Skeletal muscle tissue (tissue), 4 donors: ENCODE measurements around the gene CYBC1. TPM values are rescaled to one million over a fixed set of nuclear protein-coding genes. Genes with fewer than 3 reads are reported as not detected.
A peak's percentile ranks its signal among the peaks of the same experiment; 100 is the strongest.

Experiments used
- H3K27ac ChIP-seq: one replicate; pipeline ENCODE4 v1.7.0; 2013; ENCODE audit warnings: mild to moderate bottlenecking, low read depth, low read length, inconsistent platforms
- H3K27me3 ChIP-seq, 3 donors: one replicate each; pipeline ENCODE4 v1.7.0; 2013; ENCODE audit warnings: low read length in 3 of 3; ENCODE audit not compliant: control insufficient read depth in 3 of 3, insufficient read depth in 3 of 3
- H3K36me3 ChIP-seq, 3 donors: one replicate each; pipeline ENCODE4 v1.7.0; 2013; ENCODE audit warnings: low read length in 3 of 3; ENCODE audit not compliant: control insufficient read depth in 3 of 3, insufficient read depth in 3 of 3
- H3K4me1 ChIP-seq, 3 donors: one replicate each; pipeline ENCODE4 v1.7.0; 2013; ENCODE audit warnings: low read length in 3 of 3, mild to moderate bottlenecking in 3 of 3; ENCODE audit not compliant: control insufficient read depth in 3 of 3, insufficient read depth in 3 of 3
- H3K4me3 ChIP-seq, 3 donors: one replicate each; pipeline ENCODE4 v1.7.0; 2013; ENCODE audit warnings: low read length in 3 of 3
- H3K9ac ChIP-seq, 3 donors: one replicate each; pipeline ENCODE4 v1.7.0; 2013; ENCODE audit warnings: low read length in 3 of 3, mild to moderate bottlenecking in 3 of 3, moderate library complexity in 2 of 3, low read depth in 1 of 3
- H3K9me3 ChIP-seq, 3 donors: one replicate each; pipeline ENCODE4 v1.7.0; 2013; ENCODE audit warnings: low read length in 3 of 3; ENCODE audit not compliant: control insufficient read depth in 3 of 3
- total RNA-seq: library from RNA; depleted of rRNA; stranded (reverse); fragments of >200 nt; gene quantifications from one replicate; pipeline ENCODE4 v1.2.3, GENCODE V29; 2014
- donor health status: Osteomylitis.

The CYBC1 gene
- total RNA-seq, 1 donor from 2014 or later = 15.1 TPM

DNA sequence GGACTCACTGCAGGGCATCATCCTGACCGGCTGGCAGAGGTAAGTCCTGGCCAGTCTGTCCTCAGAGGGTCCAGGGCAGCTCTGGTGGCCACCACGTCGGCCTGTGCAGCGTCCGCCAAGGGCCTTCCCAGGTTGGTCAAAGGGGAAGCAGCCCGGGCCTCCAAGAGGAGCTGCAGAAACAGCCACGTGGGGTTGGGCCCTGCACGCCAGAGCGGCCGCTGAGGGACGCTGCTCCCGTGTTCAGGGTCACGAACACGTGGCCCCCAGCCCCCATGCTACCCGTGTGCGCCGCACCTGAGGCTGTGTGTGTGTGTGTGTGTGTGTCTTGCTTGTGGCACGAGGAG is 13.3 kb downstream of the CYBC1 start:
- Histone ChIP-seq H3K4me3 (no peak overlapping the region), H3K4me1 (no peaks in the 10 kb centered on the region), H3K36me3 (peaks cover 18 to 41% (median 27%) of the 10 kb centered on the region in 3 donors), H3K27ac (no peak overlapping the region), H3K9ac (no peak overlapping the region), H3K27me3 (no peaks in the 10 kb centered on the region), H3K9me3 (no peaks in the 10 kb centered on the region)

DNA sequence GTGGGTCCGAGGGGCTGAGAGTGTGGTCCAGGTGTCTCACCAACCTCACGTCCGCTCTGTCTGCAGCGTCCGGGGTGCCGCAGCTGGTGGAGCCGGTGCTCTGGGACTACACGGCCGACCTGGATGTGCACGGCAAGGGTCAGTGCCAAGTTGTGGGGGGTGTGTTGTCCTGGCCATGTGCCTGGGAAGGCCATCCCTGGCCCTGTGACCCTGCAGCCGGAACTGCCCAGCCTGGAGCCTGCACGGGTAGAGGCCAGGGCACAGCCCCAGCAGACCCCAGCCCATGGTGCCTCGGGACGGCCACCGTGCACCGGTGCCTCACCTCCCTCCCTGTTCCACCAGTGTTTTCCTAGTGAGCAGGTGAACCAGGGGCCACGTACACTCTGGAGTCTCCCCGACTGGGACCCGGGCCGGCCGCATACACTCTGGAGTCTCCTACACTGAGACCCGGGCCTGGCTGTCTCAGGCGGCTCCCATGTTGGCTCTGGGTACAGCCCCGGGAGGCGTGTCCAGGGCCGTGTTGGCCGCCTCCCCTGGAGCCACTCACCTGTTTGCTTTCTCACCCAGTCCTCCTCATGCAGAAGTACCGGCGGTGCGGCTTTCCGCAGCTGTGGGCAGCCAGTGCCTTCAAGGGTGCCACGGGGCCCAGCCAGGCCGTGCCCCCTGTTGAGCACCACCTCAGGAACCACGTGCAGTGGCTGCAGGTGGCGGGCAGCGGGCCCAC is 13.8 kb downstream of the CYBC1 start:
- H3K9me3 ChIP-seq = no peaks in the 10 kb centered on the region
- H3K4me1 ChIP-seq = no peaks in the 10 kb centered on the region
- peaks cover 18 to 40% (median 29%) of the 10 kb centered on the region in 3 donors for H3K36me3 ChIP-seq

DNA sequence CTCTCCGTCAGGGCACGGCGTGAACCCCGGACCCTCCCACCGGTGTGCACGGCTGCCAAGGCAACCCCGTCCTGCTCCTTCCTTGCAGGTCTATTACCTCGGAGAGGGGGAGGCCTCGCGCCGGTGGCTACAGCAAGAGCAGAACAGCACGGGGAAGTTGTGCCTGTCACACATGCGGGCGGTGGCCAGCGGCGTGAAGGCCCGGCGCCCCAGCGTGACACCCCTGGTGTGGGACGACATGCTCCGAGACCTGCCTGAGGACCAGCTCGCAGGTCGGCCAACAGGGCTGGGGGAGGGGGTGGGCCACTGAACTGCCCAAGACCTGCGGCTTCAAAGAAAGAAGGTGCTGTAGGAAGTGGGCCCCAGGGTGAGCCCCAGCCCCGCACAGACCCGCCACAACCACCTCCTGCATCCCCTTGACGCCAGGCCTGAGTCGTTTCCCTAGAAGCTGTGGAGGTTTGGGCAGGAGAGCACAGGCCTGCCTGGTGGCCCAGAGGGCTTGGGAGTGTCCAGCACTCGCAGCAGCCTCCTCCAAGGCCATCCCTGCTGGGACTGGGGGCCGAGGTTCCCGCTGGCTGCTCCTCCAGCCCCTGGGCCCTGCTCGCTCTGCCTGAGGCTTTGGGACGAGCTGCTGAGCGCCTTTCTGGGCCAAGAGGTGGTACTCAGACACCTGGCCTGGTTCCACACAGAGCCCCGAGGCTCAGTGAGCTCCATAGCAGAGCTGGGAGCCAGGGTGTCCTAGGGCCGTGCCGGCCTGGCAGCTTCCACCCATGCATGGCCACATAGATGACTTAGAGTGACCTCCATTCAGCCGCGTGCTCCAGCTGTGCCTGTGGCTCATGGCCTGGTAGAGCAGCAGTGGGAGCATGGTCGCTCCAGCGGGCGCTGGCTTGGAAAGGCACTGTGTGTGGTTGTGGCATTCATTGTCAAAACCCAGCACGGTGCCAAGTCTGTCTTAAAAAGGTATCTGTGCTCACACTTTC is 14.7 kb downstream of the CYBC1 start:
- H3K4me3 ChIP-seq = no peak overlapping the region
- no peaks in the 10 kb centered on the region for H3K9me3 ChIP-seq
- no peak overlapping the region for H3K27ac ChIP-seq
- H3K4me1 ChIP-seq = no peaks in the 10 kb centered on the region
- no peaks in the 10 kb centered on the region for H3K27me3 ChIP-seq
- no peak overlapping the region for H3K9ac ChIP-seq
- H3K36me3 ChIP-seq = peaks cover 20 to 39% (median 31%) of the 10 kb centered on the region in 3 donors

More for the DNA sequence above, 13.8 kb downstream of the CYBC1 start:
- Histone ChIP-seq H3K4me3 (no peak overlapping the region), H3K9ac (peak overlapping the region in 1 of 3 donors; percentile 25), H3K27ac (no peak overlapping the region), H3K27me3 (no peaks in the 10 kb centered on the region)

DNA sequence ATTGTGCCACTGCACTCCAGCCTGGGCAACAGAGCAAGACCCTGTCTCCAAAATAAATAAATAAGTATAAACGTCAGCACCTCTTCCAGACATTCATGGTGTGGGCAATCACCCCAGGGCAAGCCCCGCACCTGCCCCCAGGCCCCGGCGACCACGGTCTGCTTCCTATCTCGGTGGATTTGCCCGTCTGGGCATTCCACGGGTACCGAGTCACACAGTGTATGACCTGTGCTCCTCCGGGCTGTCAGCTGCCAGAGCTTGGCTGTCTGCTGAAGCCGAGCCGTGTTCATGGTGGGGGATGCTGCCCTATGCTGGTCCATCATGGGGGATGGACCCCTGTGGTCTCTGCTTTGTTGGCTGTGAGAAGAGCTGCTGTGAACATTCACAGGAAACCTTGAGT is 15.4 kb downstream of the CYBC1 start:
- H3K4me1 ChIP-seq = no peaks in the 10 kb centered on the region
- no peak overlapping the region for H3K27ac ChIP-seq
- no peak overlapping the region for H3K4me3 ChIP-seq
- H3K36me3 ChIP-seq = peaks cover 20 to 41% (median 32%) of the 10 kb centered on the region in 3 donors
- H3K9ac ChIP-seq = no peak overlapping the region
- H3K9me3 ChIP-seq = no peaks in the 10 kb centered on the region
- H3K27me3 ChIP-seq = no peaks in the 10 kb centered on the region

DNA sequence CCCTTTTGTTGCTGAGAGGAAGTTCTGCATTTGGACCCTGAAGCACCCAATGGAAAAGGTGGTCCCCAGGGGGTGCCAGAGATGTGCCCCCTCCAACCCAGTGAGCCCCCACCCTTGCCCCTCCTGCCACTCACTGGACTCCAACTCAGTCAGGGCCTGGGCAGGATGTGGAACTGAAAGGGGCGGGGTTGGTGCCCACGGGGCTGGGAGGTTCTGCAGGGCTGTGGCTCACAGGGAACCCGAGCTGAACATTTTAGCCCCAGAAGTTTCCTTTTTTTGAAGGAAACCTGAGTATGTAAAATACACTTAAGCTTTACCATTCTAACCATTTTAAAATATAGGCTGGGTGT is 16.4 kb downstream of the CYBC1 start:
- Histone ChIP-seq H3K9ac (no peak overlapping the region), H3K4me1 (no peaks in the 10 kb centered on the region), H3K36me3 (peaks cover 29 to 48% (median 35%) of the 10 kb centered on the region in 3 donors), H3K27ac (no peak overlapping the region), H3K4me3 (no peak overlapping the region), H3K27me3 (no peaks in the 10 kb centered on the region), H3K9me3 (no peaks in the 10 kb centered on the region)

DNA sequence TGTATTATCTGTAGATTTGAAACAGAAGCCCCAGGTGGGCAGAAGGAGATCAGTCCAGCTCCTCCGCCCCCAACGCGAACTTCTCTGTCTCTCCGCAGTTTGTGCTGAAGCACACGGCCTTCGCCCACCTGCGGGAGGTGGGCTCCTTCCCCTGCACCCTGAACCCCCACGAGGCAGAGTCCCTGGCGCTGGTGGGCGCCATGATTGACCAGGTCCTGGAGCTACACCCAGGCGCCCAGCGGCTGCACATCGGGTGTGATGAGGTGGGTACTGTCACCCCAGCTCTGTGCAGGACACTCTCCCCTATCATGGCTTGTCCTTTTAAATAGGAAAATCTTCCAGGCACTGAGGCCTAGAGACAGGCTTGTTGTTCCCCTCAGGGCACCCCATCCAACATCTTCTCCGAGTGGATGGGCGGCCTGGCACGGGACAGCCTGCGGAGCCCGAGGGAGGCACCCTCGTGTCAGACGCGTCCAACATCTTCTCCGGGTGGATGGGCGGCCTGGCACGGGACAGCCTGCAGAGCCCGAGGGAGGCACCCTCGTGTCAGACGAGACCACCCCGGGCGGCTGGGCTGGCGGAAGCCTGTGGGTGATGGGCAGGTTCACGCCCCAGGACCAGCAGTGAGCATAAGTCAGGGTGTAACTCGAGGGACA is 16.9 kb downstream of the CYBC1 start:
- peaks cover 29 to 45% (median 35%) of the 10 kb centered on the region in 3 donors for H3K36me3 ChIP-seq

DNA sequence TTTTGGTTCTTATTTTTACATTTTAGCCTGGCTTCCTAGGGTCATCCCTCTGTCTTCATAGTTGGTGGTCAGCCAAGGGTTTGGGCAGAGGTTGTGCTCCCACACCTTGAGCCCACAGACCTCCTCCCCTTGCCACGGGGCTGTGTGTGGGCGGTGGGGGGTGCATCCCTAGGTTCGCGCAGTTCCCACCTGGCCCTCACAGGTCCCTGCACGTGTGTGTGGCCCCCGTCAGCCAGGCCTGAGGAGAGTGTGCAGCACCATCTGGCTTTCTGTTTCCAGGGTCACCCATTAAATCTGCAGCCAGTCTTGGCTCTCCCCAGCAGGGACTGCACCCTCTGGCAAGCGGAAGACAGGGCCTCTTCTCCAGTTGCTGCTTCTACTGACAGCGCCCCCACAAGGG is 18.5 kb downstream of the CYBC1 start:
- H3K4me3 ChIP-seq = no peak overlapping the region
- peaks cover 23 to 35% (median 31%) of the 10 kb centered on the region in 3 donors for H3K36me3 ChIP-seq
- no peaks in the 10 kb centered on the region for H3K4me1 ChIP-seq

More for the DNA sequence above, 16.9 kb downstream of the CYBC1 start:
- H3K27ac ChIP-seq = no peak overlapping the region
- H3K4me3 ChIP-seq = no peak overlapping the region
- no peak overlapping the region for H3K9ac ChIP-seq
- no peaks in the 10 kb centered on the region for H3K9me3 ChIP-seq
- no peaks in the 10 kb centered on the region for H3K4me1 ChIP-seq
- no peaks in the 10 kb centered on the region for H3K27me3 ChIP-seq

DNA sequence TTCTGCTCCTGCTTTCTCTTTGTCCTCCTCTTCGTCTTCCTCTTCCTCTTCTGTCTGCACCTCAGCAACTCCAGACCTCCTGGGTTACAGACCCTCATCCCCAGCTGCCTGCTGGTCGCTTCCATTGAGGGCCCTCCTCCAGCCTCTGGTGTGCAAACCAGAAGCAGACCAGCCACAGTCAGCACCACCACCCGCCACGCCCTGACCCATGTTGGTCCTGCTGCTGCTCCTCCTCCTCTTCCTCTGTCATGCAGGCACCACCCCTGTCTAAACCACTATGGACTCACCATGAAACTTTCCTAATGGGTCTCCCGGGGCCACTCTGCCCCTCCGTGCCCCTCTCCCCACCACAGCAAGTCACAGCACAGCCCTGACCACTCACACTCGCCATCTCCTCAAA is 20.7 kb downstream of the CYBC1 start:
- H3K9ac ChIP-seq = no peak overlapping the region
- H3K27ac ChIP-seq = no peak overlapping the region
- H3K36me3 ChIP-seq = peaks cover 20 to 25% (median 20%) of the 10 kb centered on the region in 3 donors
- H3K27me3 ChIP-seq = no peaks in the 10 kb centered on the region
- H3K4me3 ChIP-seq = no peak overlapping the region
- no peaks in the 10 kb centered on the region for H3K4me1 ChIP-seq
- no peaks in the 10 kb centered on the region for H3K9me3 ChIP-seq

More for the DNA sequence above, 18.5 kb downstream of the CYBC1 start:
- H3K27me3 ChIP-seq = no peaks in the 10 kb centered on the region
- H3K9me3 ChIP-seq = no peaks in the 10 kb centered on the region
- no peak overlapping the region for H3K27ac ChIP-seq
- no peak overlapping the region for H3K9ac ChIP-seq

DNA sequence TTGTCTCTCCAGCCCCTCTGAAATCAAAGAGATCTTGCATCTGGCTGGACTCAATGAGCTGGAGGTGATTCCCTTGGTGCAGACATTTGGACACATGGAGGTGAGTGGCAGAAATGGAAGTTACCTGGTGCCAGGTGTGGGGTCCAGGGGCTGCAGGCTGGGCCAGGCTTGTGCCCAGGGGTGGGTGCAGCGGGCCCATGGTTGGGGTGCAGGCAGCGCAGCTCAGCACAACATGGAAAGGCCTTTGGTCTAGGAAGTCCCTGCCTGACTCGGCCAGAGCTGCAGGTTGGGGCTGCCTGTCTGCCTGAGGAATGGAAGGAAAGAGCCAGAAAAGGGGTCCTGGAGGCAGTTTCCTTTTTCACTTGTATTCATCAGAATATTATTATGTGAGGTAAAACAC is 22.0 kb downstream of the CYBC1 start:
- no peaks in the 10 kb centered on the region for H3K27me3 ChIP-seq
- H3K27ac ChIP-seq = no peak overlapping the region
- no peaks in the 10 kb centered on the region for H3K9me3 ChIP-seq
- peaks cover 16 to 20% (median 20%) of the 10 kb centered on the region in 3 donors for H3K36me3 ChIP-seq
- peaks cover 0 to 3% (median 2%) of the 10 kb centered on the region in 3 donors for H3K4me1 ChIP-seq
- no peak overlapping the region for H3K9ac ChIP-seq
- no peak overlapping the region for H3K4me3 ChIP-seq
